Ramos (cell line): ENCODE results near the gene NTRK1.

Experiments
- in situ Hi-C: fragments of 300-500 bp; cut with MboI; formaldehyde crosslinking; loops from one replicate; pipeline ENCODE4 v1.14.3; 2022; ENCODE audit warnings: low sequenced_read_pairs; ENCODE audit not compliant: unreplicated experiment

The NTRK1 gene

DNA sequence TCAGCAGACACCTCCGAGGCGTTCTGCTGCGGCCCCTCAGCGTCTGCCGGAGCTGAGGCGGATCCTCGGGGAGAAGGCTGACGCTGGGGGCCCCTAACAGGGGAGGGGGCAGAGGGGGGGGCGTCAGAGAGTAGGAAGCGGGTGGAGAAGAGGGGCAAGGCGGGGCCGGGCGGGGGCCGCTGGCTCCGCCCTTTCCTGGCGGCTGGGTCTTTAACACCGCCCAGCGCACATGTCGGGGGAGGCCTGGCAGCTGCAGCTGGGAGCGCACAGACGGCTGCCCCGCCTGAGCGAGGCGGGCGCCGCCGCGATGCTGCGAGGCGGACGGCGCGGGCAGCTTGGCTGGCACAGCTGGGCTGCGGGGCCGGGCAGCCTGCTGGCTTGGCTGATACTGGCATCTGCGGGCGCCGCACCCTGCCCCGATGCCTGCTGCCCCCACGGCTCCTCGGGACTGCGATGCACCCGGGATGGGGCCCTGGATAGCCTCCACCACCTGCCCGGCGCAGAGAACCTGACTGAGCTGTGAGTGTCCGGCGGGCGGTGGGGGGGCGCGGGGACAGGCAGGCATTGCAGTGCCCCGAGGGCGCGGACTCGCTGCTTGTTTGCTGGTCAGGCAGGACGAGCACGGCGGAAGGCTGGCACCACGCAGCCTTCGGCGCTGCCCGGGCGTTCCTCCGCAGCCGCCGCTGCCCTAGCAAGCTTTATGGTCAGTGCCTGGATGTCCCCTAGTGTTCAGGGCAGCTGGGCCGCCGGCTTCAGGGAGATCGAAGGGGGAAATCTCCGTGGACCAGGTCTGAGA is at the start of gene NTRK1:
Gene NTRK1 (plus strand): TSS at position 238 of the 796 bp plus-strand sequence. CDS start 70 bp downstream, at position 308.
- in situ Hi-C loops = loop anchor here (5.0 kb wide), 1 partner anchor 174 kb away; no protein-coding TSS in a partner anchor

DNA sequence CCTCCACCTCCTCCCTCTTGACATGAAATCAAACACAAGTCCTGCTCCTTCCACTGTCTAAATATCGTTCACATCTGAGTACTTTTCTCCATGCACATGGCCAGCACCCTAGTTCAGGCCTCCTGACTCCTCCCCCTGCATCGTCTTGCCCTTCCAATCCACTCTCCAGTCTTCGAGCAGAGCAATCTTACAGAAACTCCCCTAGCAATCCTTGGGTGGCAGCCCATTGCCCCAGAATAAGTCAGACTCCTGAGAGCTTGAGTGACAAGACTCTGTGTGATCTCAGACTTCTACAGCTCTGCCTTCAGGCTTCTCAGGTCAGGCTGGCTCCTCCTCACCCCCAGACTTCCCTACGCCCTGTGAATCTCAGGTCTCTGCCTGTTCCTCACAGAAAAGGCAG is 49.5 kb upstream of the NTRK1 start:
- in situ Hi-C loops = no loop called here

DNA sequence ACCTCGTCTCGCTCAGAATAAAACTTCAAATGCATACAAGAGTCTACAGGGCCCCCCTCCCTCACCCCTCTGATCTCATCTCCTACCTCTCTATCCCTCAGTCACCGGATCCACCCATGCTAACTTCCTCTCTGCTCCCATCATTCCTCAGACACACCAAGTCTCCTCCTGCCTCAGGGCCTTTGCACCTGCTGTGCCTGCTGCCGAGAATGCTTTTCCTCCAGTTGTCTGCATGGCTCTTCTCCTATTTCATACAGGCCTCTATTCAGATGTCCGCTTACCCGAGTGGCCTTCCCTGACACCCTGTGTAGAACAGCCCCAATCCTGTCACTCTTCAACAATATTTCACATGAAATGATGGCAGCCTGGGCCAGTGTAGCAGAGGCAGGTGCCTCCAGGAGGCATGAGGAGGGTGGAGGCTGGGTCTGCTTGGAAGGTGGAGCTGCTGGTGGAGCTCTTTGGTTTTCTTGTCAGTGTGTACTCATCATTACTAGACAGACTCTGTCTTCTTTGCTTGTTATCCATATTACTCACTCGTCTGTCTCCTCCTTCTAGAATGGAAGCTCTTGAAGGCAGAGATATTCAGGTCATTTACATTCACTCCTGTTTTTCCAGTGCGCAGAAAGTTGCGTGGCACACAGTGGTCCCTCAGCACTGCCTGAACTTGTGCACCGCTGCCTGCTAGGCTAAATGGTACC is 48.2 kb upstream of the NTRK1 start:
- in situ Hi-C loops = no loop called here

DNA sequence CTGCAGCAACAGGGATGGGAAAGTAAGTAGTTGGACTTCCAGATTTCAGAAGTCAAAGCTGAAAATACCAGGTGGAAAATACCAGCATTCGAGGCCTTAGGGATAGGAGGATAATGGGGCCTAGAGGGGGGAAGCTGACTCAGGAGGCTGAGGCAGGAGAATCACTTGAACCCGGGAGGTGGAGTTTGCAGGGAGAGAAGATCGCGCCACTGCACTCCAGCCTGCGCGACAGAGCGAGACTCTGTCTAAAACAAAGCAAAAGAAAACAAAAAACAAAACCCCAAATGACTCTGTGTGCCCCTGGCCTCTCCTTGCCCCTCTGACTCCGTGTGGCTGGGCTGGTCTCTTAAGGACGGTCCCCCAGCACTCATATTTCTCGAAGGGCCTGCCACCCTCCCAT is 47.4 kb upstream of the NTRK1 start:
- in situ Hi-C loops = no loop called here

- in situ Hi-C loops = no loop called here
These were observed 46.7 kb upstream of the NTRK1 start for GRCh38 chr1:156813750-156814570.

DNA sequence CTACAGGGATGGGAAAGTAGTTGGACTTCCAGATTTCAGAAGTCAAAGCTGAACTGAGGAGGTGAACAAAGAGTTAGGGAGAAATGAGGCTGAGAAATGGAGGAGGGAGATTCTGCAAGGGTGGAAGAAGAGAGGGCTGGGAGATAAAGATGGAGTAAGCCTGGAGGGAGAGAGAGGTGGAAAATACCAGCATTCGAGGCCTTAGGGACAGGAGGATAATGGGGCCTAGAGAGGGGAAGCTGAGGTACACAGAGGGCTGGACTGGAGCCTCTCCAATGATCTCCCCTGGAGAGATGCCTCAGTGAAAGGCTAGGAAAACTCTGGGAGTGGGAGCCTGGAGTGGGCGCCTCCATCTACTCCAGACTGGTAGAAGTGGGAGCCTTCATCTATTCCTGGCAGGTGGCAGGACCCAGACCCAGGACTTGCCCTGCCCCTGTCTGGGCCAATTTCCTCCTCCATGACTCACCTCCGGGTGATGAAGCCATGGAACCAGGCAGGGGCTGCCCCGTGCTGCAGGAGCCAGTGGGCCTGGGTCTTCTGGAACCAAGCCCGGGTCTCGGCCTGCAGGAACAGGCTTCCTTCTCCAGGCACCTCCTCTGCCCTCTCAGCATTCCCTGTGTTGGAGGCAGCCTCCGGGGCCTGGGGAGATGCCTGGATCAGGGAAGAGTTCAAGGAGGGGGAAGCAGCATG is 45.9 kb upstream of the NTRK1 start:
- in situ Hi-C loops = no loop called here

DNA sequence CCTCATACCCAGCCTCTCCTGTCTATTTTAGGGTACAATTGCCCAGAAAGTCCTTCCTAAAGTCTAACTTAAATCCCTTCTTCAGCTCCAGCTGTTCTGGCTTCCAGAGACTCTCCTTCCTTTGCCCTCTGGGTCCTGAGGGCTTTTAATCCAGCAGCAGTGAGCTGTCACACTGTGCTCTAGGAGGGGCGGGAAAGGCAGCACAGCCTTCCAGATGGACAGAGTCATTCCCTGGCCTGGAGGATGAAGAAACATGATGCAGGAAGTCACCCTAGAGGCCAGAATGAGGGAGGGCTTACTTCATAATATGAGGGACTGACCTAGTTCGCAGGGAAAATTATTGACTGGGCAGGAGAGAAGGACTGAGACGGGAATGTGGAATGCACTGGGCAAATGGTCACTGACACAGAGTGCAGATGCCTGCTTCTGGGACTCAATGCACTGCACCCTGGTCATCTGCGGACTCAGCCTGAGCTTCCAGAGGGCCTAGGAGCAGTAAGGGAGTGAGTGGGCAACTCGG is 45.3 kb upstream of the NTRK1 start:
- in situ Hi-C loops = no loop called here

GRCh38 chr1:156815961-156816422 is 44.7 kb upstream of the NTRK1 start:
- in situ Hi-C loops = no loop called here

DNA sequence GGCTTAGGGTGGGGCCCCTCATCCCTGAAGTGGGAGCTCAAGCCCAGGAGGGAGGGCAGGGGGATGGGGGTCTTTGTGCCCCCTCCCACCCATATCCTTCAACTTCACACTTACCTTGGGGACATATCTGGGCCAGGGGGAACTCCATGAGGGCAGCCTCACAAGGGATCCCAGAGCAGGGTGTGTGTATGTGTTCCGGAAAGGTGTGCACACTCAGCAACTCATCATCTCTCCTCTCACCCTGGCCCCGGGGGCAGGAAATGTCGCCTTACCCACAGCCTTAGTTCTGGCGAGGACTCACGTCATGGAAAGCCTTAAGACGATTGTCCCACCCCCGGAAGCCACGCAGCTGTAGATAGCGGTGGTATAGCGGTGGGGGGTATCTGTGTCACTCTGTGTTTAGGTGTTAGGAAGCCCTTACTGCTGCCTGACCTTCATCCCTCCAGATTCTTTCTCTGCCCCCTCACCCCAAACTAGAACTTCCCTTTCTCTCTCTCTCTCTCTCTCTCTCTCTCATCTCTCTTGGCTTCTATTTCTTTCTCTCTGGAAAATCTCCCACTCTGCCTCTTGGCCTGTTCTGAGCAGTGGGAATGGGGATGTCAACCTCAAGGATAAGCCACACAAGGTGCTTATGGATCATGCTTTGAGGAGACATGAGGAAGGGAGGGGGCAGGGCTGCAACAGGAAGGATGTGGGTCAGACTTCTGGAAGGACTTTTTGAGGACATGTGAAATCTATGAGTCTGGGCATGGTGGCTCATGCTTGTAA is 43.9 kb upstream of the NTRK1 start, which contains the start of gene SH2D2A:
Gene SH2D2A (minus strand): TSS at position 288 of the 768 bp plus-strand sequence. CDS start 140 bp downstream, at position 148.
- in situ Hi-C loops = no loop called here

DNA sequence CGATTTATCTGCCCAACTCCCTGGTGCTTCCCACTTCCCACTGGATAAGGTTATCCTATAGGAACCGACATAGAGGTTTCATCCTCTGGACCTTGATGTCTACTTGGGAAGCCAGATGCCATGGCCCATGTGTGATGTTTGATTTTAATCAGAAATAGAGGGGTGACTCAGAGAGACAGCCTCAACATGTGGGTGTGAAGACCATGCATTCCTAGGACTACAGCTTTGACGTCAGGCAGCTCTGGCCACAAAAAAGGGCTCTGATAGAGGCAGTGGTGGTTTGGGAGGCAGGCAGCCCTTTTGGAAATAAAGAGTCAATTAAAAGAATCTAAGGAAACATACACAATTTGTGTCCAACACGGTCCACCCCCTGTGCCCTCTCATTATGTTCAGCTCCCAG is 38.9 kb upstream of the NTRK1 start:
- in situ Hi-C loops = no loop called here

DNA sequence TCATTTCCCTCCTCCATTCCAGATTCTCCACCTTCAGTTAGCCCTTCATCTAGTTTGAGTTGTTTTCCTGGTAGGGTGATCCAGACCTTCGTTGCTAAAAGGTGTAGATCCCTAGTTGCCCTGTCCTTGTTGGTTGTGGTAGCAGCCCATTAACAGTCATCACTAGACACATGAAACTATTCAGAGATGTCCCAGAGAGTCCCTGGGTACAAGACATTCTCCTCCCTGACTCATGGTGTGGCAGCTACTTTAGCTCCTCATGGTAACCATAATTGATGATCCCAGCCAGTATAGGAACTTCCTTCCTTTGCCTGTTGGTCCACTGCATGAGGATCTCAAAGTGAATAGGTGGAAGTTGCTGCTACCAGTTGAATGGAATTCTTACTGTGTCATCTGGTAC is 38.0 kb upstream of the NTRK1 start:
- in situ Hi-C loops = no loop called here

DNA sequence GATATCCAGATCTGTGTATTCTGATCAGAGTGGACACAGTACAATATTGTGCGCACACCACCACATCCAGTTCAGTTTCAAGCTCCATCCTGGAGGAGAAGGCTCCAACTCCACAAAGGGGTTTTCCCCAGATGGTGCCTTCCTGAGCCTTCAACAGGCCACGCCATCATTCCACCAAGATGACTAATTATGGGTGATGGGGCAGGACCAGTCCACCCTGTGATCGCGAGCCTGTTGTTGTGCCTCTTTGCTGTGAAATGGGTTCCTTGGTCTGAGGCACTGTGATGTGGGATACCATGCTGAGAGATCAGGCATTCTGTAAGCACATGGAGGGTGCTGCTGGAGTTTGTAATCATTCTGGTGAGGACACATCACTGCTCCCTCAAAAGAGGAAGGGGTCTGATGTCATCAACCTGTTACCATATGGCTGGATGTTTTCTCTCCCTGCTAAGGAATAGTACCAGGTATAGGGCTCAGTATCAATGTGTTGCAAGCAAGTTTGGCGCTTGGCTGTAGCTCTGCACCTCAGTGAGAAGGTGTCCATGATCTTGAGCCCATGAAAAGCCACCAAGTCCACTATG is 37.4 kb upstream of the NTRK1 start:
- in situ Hi-C loops = no loop called here

DNA sequence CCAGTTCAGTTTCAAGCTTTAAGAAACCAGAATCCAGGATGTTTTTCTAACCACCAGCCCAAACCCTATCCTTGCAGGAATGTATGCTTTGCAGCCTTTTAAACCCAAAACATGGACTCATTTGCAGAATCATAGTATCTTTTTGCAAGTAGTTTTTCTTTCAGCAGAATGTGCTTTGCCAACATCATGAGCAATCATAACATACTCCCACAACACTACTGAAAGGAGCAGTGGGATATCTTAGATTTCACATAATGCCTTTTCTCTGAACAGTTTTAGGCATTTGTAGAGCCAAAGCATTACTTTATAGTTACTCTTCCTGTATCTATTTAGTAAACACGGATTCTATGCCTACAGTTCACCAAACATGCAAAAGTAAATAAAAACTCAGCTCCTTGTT is 34.0 kb upstream of the NTRK1 start:
- in situ Hi-C loops = no loop called here

DNA sequence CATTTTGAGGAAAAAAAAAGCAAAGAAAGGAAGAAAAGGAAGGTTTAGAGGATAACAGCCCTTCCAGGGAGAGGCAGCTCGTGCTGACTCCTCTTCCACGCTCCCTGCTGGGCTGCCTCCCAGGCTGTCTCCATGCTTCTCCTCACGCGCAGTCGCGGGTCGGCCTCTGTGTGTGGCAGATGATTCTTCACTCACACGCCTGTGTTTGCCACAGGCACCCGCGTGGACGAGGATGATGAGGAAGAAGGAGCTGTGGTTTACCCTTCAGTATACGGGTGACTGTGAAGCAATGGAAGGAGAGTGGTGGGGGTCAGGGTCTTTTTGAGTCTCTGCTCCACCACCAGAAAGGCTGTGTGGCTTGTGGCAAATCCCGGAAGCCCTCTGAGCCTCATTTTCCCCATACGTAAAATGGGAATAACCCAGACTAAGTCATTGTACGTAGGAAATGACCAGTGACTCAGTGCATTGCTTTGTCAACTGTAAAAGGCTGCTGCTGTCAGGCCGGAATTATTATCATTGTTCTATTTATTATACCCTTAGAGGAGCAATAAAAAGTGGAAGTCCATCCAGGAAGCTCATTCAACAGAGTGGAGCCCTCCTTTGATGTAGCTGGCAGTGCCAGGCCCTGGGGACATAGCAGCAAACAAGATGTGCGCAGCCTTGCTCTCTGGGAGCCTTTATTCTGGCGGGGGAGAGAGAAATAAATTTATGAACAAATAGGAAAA is 32.1 kb upstream of the NTRK1 start:
- in situ Hi-C loops = no loop called here

- in situ Hi-C loops = no loop called here
These were observed 28.2 kb upstream of the NTRK1 start for GRCh38 chr1:156832434-156832833.

GRCh38 chr1:156833603-156834002 is 27.1 kb upstream of the NTRK1 start:
- in situ Hi-C loops = no loop called here

- in situ Hi-C loops = no loop called here
These were observed 26.3 kb upstream of the NTRK1 start for GRCh38 chr1:156834322-156834721.

GRCh38 chr1:156836041-156836654 is 24.5 kb upstream of the NTRK1 start:
- in situ Hi-C loops = no loop called here
